Mammary epithelial cell (primary cell): ENCODE data around the gene PTMA.

Source experiments
- CTCF ChIP-seq, 2 donors: IDR thresholded peaks in 1 of 2; conservative IDR thresholded peaks in 1 of 2; 2 replicates each; pipeline ENCODE4 v1.5.1; 2011 to 2012; ENCODE audit warnings: inconsistent platforms in 2 of 2, low read length in 2 of 2, mild to moderate bottlenecking in 2 of 2, control low read depth in 1 of 2, low read depth in 1 of 2; ENCODE audit not compliant: insufficient read depth in 1 of 2; ENCODE audit errors: extremely low read depth in 1 of 2
- EZH2 ChIP-seq: IDR thresholded peaks from 2 replicates; pipeline ENCODE4 v1.6.1; 2012; ENCODE audit warnings: low read length, inconsistent platforms, borderline replicate concordance

- TF ChIP-seq EZH2 (no peak), CTCF (conservative IDR thresholded peaks at IDR 0.05 in 1 of 2, IDR thresholded peaks at IDR 0.05 in 1 of 2; ENCODE audit: extremely low read depth in 1 of 2, insufficient read depth in 1 of 2, low read depth in 1 of 2, low read length in 2 of 2) (no peak)
These were observed 20.4 kb upstream of the PTMA start for GRCh38 chr2:231687961-231688360.
